IMR-90 (cell line): ENCODE data around the gene CLASRP. TPM values are rescaled to one million over a fixed set of nuclear protein-coding genes. Genes with fewer than 3 reads are reported as not detected.

Experiments used
- ATAC-seq: fragments of 200-7000 bp; cut with Tn5 transposase; 2 replicates; pipeline ENCODE4 v1.9.1; 2020; ENCODE audit warnings: low read depth, mild to moderate bottlenecking, moderate library complexity
- BruUV-seq: library from RNA; stranded (reverse); fragments of 400-500 nt; replicated peaks from 2 replicates; lab custom pipeline; 2021; lab: Mats Ljungman, UMichigan
- CTCF ChIA-PET: fragments of 300-600 bp; formaldehyde crosslinking; extraction: SDS; loops from one replicate; lab custom pipeline; 2021; ENCODE audit warnings: antibody characterized with exemption; lab: Yijun Ruan, JAX
- POLR2A ChIA-PET: fragments of 300-600 bp; sonication (Branson Sonifier 250); formaldehyde crosslinking; loops from one replicate; lab custom pipeline; 2022; ENCODE audit warnings: antibody characterized with exemption; ENCODE audit not compliant: unreplicated experiment; lab: Charles Lee
- DNase-seq: peaks from one replicate; pipeline ENCODE4 v3.0.0; 2013
- H2AFZ ChIP-seq: replicated peaks from 2 replicates; pipeline ENCODE3; 2013; ENCODE audit warnings: low read length, mild to moderate bottlenecking; ENCODE audit not compliant: poor library complexity
- H2AK5ac ChIP-seq: 2 replicates; pipeline ENCODE4 v1.6.1; 2013; ENCODE audit warnings: low read depth, low read length, inconsistent platforms
- H2AK9ac ChIP-seq: replicated peaks from 2 replicates; pipeline ENCODE3; 2013; ENCODE audit warnings: mild to moderate bottlenecking, low read depth, low read length, moderate library complexity; ENCODE audit not compliant: poor library complexity
- H2BK120ac ChIP-seq: 2 replicates; pipeline ENCODE4 v1.6.1; 2013; ENCODE audit warnings: low read depth, low read length, inconsistent platforms
- H2BK15ac ChIP-seq: 3 replicates; pipeline ENCODE4 v1.6.1; 2013; ENCODE audit warnings: low read depth, low read length, inconsistent platforms
- H2BK20ac ChIP-seq: 2 replicates; pipeline ENCODE4 v1.6.1; 2013; ENCODE audit warnings: low read depth, mild to moderate bottlenecking, inconsistent platforms, low read length, moderate library complexity
- H2BK5ac ChIP-seq: 2 replicates; pipeline ENCODE4 v1.6.1; 2013; ENCODE audit warnings: mild to moderate bottlenecking, low read depth, low read length, inconsistent platforms; ENCODE audit not compliant: poor library complexity, severe bottlenecking
- H3K14ac ChIP-seq: replicated peaks from 2 replicates; pipeline ENCODE4 v1.6.1; 2013; ENCODE audit warnings: low read depth, low read length, inconsistent platforms
- H3K18ac ChIP-seq: 2 replicates; pipeline ENCODE4 v1.6.1; 2013; ENCODE audit warnings: low read depth, low read length, control low read depth
- H3K23ac ChIP-seq: 2 replicates; pipeline ENCODE4 v1.6.1; 2013; ENCODE audit warnings: low read depth, low read length, inconsistent platforms
- H3K27ac ChIP-seq: 2 replicates; pipeline ENCODE4 v1.5.1; 2013; ENCODE audit warnings: mild to moderate bottlenecking, control low read depth, low read length; ENCODE audit not compliant: insufficient read depth
- H3K27me3 ChIP-seq: 2 replicates; pipeline ENCODE4 v1.6.1; 2013; ENCODE audit warnings: low read length; ENCODE audit not compliant: control insufficient read depth, insufficient read depth
- H3K36me3 ChIP-seq: 2 replicates; pipeline ENCODE4 v1.6.1; 2013; ENCODE audit warnings: low read length, mixed read lengths; ENCODE audit not compliant: control insufficient read depth, insufficient read depth
- H3K4ac ChIP-seq: 2 replicates; pipeline ENCODE4 v1.6.1; 2013; ENCODE audit warnings: low read depth, low read length, inconsistent platforms
- H3K4me1 ChIP-seq: 2 replicates; pipeline ENCODE4 v1.6.1; 2013; ENCODE audit warnings: low read length, mixed read lengths; ENCODE audit not compliant: control insufficient read depth, insufficient read depth
- H3K4me2 ChIP-seq: 2 replicates; pipeline ENCODE4 v1.6.1; 2013; ENCODE audit warnings: low read depth, mild to moderate bottlenecking, control low read depth, low read length, moderate library complexity
- H3K4me3 ChIP-seq: 2 replicates; pipeline ENCODE4 v1.5.1; 2013; ENCODE audit warnings: low read depth, mild to moderate bottlenecking, control low read depth, low read length, moderate library complexity; ENCODE audit not compliant: insufficient read depth
- H3K56ac ChIP-seq: 2 replicates; pipeline ENCODE4 v1.6.1; 2013; ENCODE audit warnings: low read length, inconsistent platforms; ENCODE audit not compliant: insufficient read depth; ENCODE audit errors: extremely low read depth
- H3K79me1 ChIP-seq, 2 experiments: 2 replicates each; pipeline ENCODE4 v1.6.1; 2013; ENCODE audit warnings: low read length in 2 of 2, inconsistent platforms in 1 of 2, low read depth in 1 of 2
- H3K9ac ChIP-seq: 2 replicates; pipeline ENCODE4 v1.6.1; 2013; ENCODE audit warnings: low read depth, low read length, control low read depth
- H3K9me1 ChIP-seq: 2 replicates; pipeline ENCODE4 v1.6.1; 2013; ENCODE audit warnings: low read length, inconsistent platforms; ENCODE audit not compliant: insufficient read depth
- H3K9me3 ChIP-seq: 2 replicates; pipeline ENCODE4 v1.6.1; 2013; ENCODE audit warnings: low read length; ENCODE audit not compliant: control insufficient read depth, insufficient read depth
- H4K20me1 ChIP-seq: 2 replicates; pipeline ENCODE4 v1.6.1; 2013; ENCODE audit warnings: low read length, inconsistent platforms; ENCODE audit not compliant: insufficient read depth
- H4K5ac ChIP-seq: 2 replicates; pipeline ENCODE4 v1.6.1; 2013; ENCODE audit warnings: mild to moderate bottlenecking, low read depth, low read length, control low read depth
- H4K8ac ChIP-seq, 2 experiments: 2 replicates each; pipeline ENCODE4 v1.6.1; 2013; ENCODE audit warnings: low read depth in 2 of 2, low read length in 2 of 2, control low read depth in 1 of 2, inconsistent platforms in 1 of 2
- H4K91ac ChIP-seq: 2 replicates; pipeline ENCODE4 v1.6.1; 2013; ENCODE audit warnings: low read depth, low read length, inconsistent platforms; ENCODE audit not compliant: insufficient read depth
- CTCF ChIP-seq: conservative IDR thresholded peaks from 2 replicates; pipeline ENCODE4 v1.5.1; 2012; ENCODE audit warnings: mild to moderate bottlenecking, low read depth, low read length, improper control_type of control experiment
- MAZ ChIP-seq: IDR thresholded peaks from 2 replicates; pipeline ENCODE4 v1.6.1; 2012; ENCODE audit warnings: low read depth, mild to moderate bottlenecking, low read length, improper control_type of control experiment, moderate library complexity, borderline replicate concordance
- MXI1 ChIP-seq: IDR thresholded peaks from 2 replicates; pipeline ENCODE4 v1.6.1; 2012; ENCODE audit warnings: low read depth, mild to moderate bottlenecking, low read length, moderate library complexity, borderline replicate concordance
- POLR2A ChIP-seq: IDR thresholded peaks from 2 replicates; pipeline ENCODE4 v1.6.1; 2012; ENCODE audit warnings: mild to moderate bottlenecking, low read depth, low read length
- RCOR1 ChIP-seq: IDR thresholded peaks from 2 replicates; pipeline ENCODE4 v1.6.1; 2012; ENCODE audit warnings: mild to moderate bottlenecking, low read length, improper control_type of control experiment; ENCODE audit not compliant: insufficient replicate concordance
- RFX5 ChIP-seq: IDR thresholded peaks from 2 replicates; pipeline ENCODE4 v1.8.0; 2012; ENCODE audit warnings: low read depth, mild to moderate bottlenecking, low read length, moderate library complexity
- USF2 ChIP-seq: fragments of 150-350 bp; IDR thresholded peaks from 2 replicates; pipeline ENCODE4 v1.6.1; 2017; ENCODE audit warnings: mild to moderate bottlenecking, antibody characterized with exemption, low read length, low read depth
- WGBS, 2 experiments: methylation state at CpG; one replicate each; pipeline versions ENCODE4 v1.1.5 to v1.1.7; 2013; ENCODE audit warnings: missing lambda C conversion rate in 2 of 2; ENCODE audit not compliant: insufficient read length in 1 of 2; ENCODE audit errors: extremely low coverage in 2 of 2; 5-methylcytosine and 5-hydroxymethylcytosine counted together
- dilution Hi-C: fragments of 300-500 bp; cut with HindIII; formaldehyde crosslinking; loops from one replicate; pipeline ENCODE4 v1.14.3; 2018; ENCODE audit warnings: low sequenced_read_pairs; ENCODE audit not compliant: unreplicated experiment
- in situ Hi-C: fragments of 300-500 bp; cut with MboI; formaldehyde crosslinking; loops from 3 replicates; pipeline ENCODE4 v1.14.3; 2019; ENCODE audit warnings: low sequenced_read_pairs, inconsistent platforms, mixed read lengths
- intact Hi-C: fragments of 100-400 bp; cut with micrococcal nuclease; formaldehyde crosslinking; loops from 2 replicates; pipeline ENCODE4 v1.10.0; 2022
- polyA plus RNA-seq, 3 experiments: library from polyadenylated mRNA; depleted of rRNA; stranded (reverse); fragments of >200 nt; gene quantifications; 2 replicates each; pipeline ENCODE4 v1.2.3, GENCODE V29; 2012; ENCODE audit warnings: low replicate concordance in 1 of 3
- total RNA-seq: library from RNA; depleted of rRNA; stranded (reverse); fragments of >200 nt; gene quantifications from 2 replicates; pipeline ENCODE4 v1.2.3, GENCODE V29; 2012
- TF ChIP-seq, protein P1 (sequence below): fragments of 150-350 bp; IDR thresholded peaks from 2 replicates; pipeline ENCODE4 v1.6.1; 2016; ENCODE audit warnings: low read depth, mild to moderate bottlenecking, low read length, moderate library complexity, borderline replicate concordance

The CLASRP gene
- total and polyA plus RNA-seq, 2 of the 4 experiments (the other 2 are of a cell fraction), result 19.9 to 31.7 TPM

DNA sequence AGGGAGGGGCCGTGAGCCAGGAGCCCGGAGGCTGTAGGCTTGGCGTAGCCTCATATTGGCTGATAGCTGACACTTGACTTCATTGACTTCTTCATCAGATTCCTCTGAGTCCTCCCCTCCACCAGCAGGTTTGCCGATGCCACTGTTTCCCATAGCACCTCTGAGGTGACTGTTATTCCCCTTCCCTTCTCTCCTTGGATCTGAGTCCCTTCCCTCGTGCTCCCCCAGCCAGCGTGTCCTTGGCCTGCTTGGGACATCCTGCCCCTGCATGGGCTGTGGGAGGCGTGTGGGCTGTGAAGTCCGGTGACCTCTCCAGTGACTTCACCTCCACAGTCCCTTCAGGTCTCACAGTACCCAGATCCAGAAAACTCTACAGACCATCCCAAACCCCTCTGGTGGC lies 63.0 kb downstream of the CLASRP start:
- 0 out of 2 replicates have a peak, but pooled peaks cover 1% of the 10 kb centered on the region for H3K36me3 ChIP-seq
- TF ChIP-seq USF2, result no peak
- TF ChIP-seq MXI1, result no peak
- TF ChIP-seq, protein P1, sequence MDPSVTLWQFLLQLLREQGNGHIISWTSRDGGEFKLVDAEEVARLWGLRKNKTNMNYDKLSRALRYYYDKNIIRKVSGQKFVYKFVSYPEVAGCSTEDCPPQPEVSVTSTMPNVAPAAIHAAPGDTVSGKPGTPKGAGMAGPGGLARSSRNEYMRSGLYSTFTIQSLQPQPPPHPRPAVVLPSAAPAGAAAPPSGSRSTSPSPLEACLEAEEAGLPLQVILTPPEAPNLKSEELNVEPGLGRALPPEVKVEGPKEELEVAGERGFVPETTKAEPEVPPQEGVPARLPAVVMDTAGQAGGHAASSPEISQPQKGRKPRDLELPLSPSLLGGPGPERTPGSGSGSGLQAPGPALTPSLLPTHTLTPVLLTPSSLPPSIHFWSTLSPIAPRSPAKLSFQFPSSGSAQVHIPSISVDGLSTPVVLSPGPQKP, result no peak
- no peak for TF ChIP-seq MAZ
- no peak for TF ChIP-seq POLR2A
- no peak for TF ChIP-seq RFX5
- no peak for TF ChIP-seq CTCF
- no peak for TF ChIP-seq RCOR1
- H2AK9ac ChIP-seq, result no peak overlapping the region
- no peak overlapping the region for H2BK5ac ChIP-seq
- H3K4me2 ChIP-seq, result no peak overlapping the region
- H3K4me1 ChIP-seq, result peaks cover 39% of the 10 kb centered on the region
- H2BK15ac ChIP-seq, result no peak overlapping the region
- no peak overlapping the region for H3K4ac ChIP-seq
- no peak overlapping the region for H3K9ac ChIP-seq
- no peak overlapping the region for H3K14ac ChIP-seq
- H3K4me3 ChIP-seq, result no peak overlapping the region
- in situ Hi-C loops (no loop called here), dilution Hi-C loops (no loop called here), intact Hi-C loops (no loop called here)
- ChIA-PET POLR2A (no interaction called here), CTCF (no interaction called here)
- no peak overlapping the region for H4K91ac ChIP-seq
- H3K27me3 ChIP-seq, result no peaks in the 10 kb centered on the region
- no peak overlapping the region for H3K23ac ChIP-seq
- H3K9me1 ChIP-seq, result peaks cover 52% of the 10 kb centered on the region
- 88% methylated on average over 4 of the region's 8 CpGs; no CpG with 5 or more reads in 1 of the 2 experiments for WGBS, 2 experiments
- no peak overlapping the region for H3K18ac ChIP-seq
- no TSS peak for BruUV-seq
- no peak overlapping the region for H2BK120ac ChIP-seq
- H3K9me3 ChIP-seq, result no peaks in the 10 kb centered on the region
- ATAC-seq (no peak), DNase-seq (no peak)
- H4K5ac ChIP-seq, result no peak overlapping the region
- no peak overlapping the region for H4K8ac ChIP-seq
- no peak overlapping the region for H2AK5ac ChIP-seq
- H3K79me1 ChIP-seq, result peaks cover 31 to 95% of the 10 kb centered on the region in 2 experiments
- peaks cover 93% of the 10 kb centered on the region for H4K20me1 ChIP-seq
- no peak overlapping the region for H3K56ac ChIP-seq
- no peak overlapping the region for H2BK20ac ChIP-seq
- no peak overlapping the region for H3K27ac ChIP-seq
- no peak overlapping the region for H2AFZ ChIP-seq
